K562 (cell line): Measurements from ENCODE around the gene SIRT4. TPM values are rescaled to one million over a fixed set of nuclear protein-coding genes. Genes with fewer than 3 reads are reported as not detected.
A peak's percentile ranks its signal among the peaks of the same experiment; 100 is the strongest.

Experiments
- CHD4 ChIP-seq: fragments of 200-600 bp; sonication (generic); IDR thresholded peaks from 3 replicates; pipeline ENCODE4 v1.6.1; 2012; ENCODE audit warnings: low read depth, mild to moderate bottlenecking, mixed read lengths, low read length, inconsistent platforms; ENCODE audit not compliant: insufficient read depth, insufficient replicate concordance, poor library complexity, severe bottlenecking
- DACH1 ChIP-seq: fragments of 450-650 bp; IDR thresholded peaks from 2 replicates; pipeline ENCODE4 v1.6.1; 2018; ENCODE audit not compliant: partially characterized antibody
- DDX20 ChIP-seq: fragments of 450-650 bp; IDR thresholded peaks from 2 replicates; pipeline ENCODE4 v1.6.1; 2016; ENCODE audit warnings: missing genetic modification characterization, low read depth, mild to moderate bottlenecking, missing compliant biosample characterization, moderate library complexity
- DMBX1 ChIP-seq: fragments of 250-450 bp; sonication (Bioruptor Pico); IDR thresholded peaks from 2 replicates; pipeline ENCODE4 v1.8.0; 2022; ENCODE audit warnings: inconsistent platforms, mild to moderate bottlenecking, moderate library complexity, borderline replicate concordance
- FIP1L1 ChIP-seq: fragments of 200-400 bp; formaldehyde crosslinking; IDR thresholded peaks from 2 replicates; pipeline ENCODE4 v1.6.1; 2018; ENCODE audit warnings: mild to moderate bottlenecking, low read depth, low read length; ENCODE audit not compliant: poor library complexity, severe bottlenecking
- KLF6 ChIP-seq: fragments of 250-450 bp; sonication (Bioruptor Pico); IDR thresholded peaks from 2 replicates; pipeline ENCODE4 v1.4.0; 2020; ENCODE audit warnings: mild to moderate bottlenecking, moderate library complexity, borderline replicate concordance
- MXI1 ChIP-seq: IDR thresholded peaks from 2 replicates; pipeline ENCODE4 v1.6.1; 2011; ENCODE audit warnings: low read depth, mild to moderate bottlenecking, improper control_type of control experiment, low read length
- NBN ChIP-seq: fragments of 450-650 bp; IDR thresholded peaks from 2 replicates; pipeline ENCODE4 v1.6.1; 2016; ENCODE audit warnings: low read depth, mild to moderate bottlenecking
- RAD51 ChIP-seq: fragments of 450-650 bp; IDR thresholded peaks from 2 replicates; pipeline ENCODE4 v1.7.1; 2016; ENCODE audit warnings: low read depth, mild to moderate bottlenecking, borderline replicate concordance
- RFX5 ChIP-seq: IDR thresholded peaks from 2 replicates; pipeline ENCODE4 v1.6.1; 2011; ENCODE audit warnings: low read depth, mild to moderate bottlenecking, improper control_type of control experiment, low read length
- STAT5B ChIP-seq: fragments of 250-450 bp; sonication (Bioruptor Pico); IDR thresholded peaks from 2 replicates; pipeline ENCODE4 v1.8.0; 2021; ENCODE audit warnings: mild to moderate bottlenecking, inconsistent platforms
- TBL1XR1 ChIP-seq, 2 experiments: IDR thresholded peaks; 2 replicates each; pipeline ENCODE4 v1.6.1; 2012; ENCODE audit warnings: improper control_type of control experiment in 2 of 2, low read length in 2 of 2, mild to moderate bottlenecking in 1 of 2
- YBX1 ChIP-seq: fragments of 450-650 bp; IDR thresholded peaks from 2 replicates; pipeline ENCODE4 v1.7.1; 2016; ENCODE audit warnings: mild to moderate bottlenecking
- ZNF23 ChIP-seq: fragments of 250-450 bp; sonication (Bioruptor Pico); IDR thresholded peaks from 2 replicates; pipeline ENCODE4 v1.4.0; 2020; ENCODE audit warnings: mild to moderate bottlenecking
- ZNF551 ChIP-seq: fragments of 250-450 bp; sonication (Bioruptor Pico); IDR thresholded peaks from 2 replicates; pipeline ENCODE4 v1.5.0; 2021; ENCODE audit warnings: mild to moderate bottlenecking, moderate library complexity
- ZNF583 ChIP-seq: fragments of 250-450 bp; sonication (Bioruptor Pico); IDR thresholded peaks from 2 replicates; pipeline ENCODE4 v1.4.0; 2020
- ZNF717 ChIP-seq: fragments of 250-450 bp; sonication (Bioruptor Pico); IDR thresholded peaks from 2 replicates; pipeline ENCODE4 v1.5.0; 2021
- ZNF785 ChIP-seq: fragments of 250-450 bp; sonication (Bioruptor Pico); IDR thresholded peaks from 2 replicates; pipeline ENCODE4 v1.4.0; 2020; ENCODE audit warnings: mild to moderate bottlenecking
- polyA plus RNA-seq, 8 experiments: library from polyadenylated mRNA; depleted of rRNA in 4 of 8; stranded (reverse) in 5 of 8; unstranded in 3 of 8; fragments of >200 nt; fragmentation: Nextera tagmentation in 2 of 8; fragmentation: Illumina TruSeq in 1 of 8; extraction: Ambion mirVana in 2 of 8; extraction: Trizol in 1 of 8; gene quantifications; 2 replicates each; pipeline versions ENCODE4 v1.2.1 to v1.2.3, GENCODE V29; 2011 to 2014; ENCODE audit warnings: inconsistent platforms in 1 of 8, missing spikeins in 1 of 8
- total RNA-seq, 7 experiments: library from RNA; depleted of rRNA in 6 of 7; stranded (reverse); fragments of >200 nt in 6 of 7; fragmentation: Illumina TruSeq in 2 of 7; extraction: Trizol in 2 of 7; gene quantifications; 2 replicates each; pipeline versions ENCODE4 v1.2.1 to v1.2.3, GENCODE V29; 2011 to 2021; ENCODE audit warnings: low replicate concordance in 1 of 7
- TF ChIP-seq, protein P1 (sequence below): fragments of 450-650 bp; IDR thresholded peaks from one replicate; pipeline ENCODE4 v1.6.1; 2018; ENCODE audit warnings: mild to moderate bottlenecking, moderate library complexity; ENCODE audit not compliant: partially characterized antibody
- TF ChIP-seq, protein P2 (sequence below): fragments of 200-800 bp; sonication (Bioruptor generic); IDR thresholded peaks from 2 replicates; pipeline ENCODE4 v1.6.1; 2017; ENCODE audit warnings: missing genetic modification characterization, missing compliant biosample characterization
- TF ChIP-seq, protein P3 (sequence below): fragments of 450-650 bp; IDR thresholded peaks from 2 replicates; pipeline ENCODE4 v1.6.1; 2014; ENCODE audit warnings: low read depth, mild to moderate bottlenecking, moderate library complexity, borderline replicate concordance
- TF ChIP-seq, protein P4 (sequence below): fragments of 450-650 bp; IDR thresholded peaks from 2 replicates; pipeline ENCODE4 v1.7.0; 2016; ENCODE audit warnings: borderline replicate concordance

SIRT4 gene
- total and polyA plus RNA-seq, 9 of the 15 experiments (the other 6 are each of a cell fraction or from before 2014, with no cell fraction given): 0.86 to 5.2 (median 2.4) TPM

DNA sequence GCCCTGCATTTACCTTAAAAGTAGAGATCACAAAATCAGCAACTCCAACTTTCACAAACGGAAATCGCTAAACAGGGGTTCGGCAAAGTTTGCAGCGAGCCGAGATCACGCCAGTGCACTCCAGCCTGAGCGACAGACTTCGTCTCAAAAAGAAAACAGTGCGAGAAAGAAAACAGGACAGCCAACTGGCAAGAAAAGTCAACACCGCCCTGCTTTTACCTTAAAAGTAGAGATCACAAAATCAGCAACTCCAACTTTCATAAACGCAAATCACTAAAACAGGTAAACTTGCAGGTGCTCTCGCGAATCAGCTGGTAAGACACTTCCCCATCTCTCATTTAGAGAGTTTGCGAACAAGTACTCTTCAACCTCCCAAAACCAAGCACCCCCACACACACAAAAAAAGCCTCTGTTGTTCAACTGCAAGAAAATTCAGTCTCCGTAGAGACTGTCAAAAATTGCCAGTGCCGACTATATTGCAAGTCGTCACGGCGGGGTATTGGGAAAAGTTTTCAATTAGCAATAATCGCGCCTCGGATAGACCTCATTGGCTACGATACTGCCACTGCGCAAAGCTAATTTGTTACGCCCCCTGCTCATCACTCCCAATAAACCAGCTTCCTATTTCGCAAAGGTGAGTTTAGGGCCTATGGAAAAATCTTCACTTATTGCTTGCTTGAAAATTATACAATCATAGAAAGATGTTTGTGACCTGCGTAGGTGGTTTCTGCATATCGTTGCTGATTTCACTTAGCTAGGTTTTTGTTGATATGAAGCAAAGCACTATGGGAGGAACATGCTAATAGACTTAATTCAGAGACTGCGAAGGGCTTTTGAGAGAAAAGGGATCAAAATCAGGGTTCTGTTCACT, 9.2 kb upstream of the SIRT4 start, which contains the start of gene RNU4-1 (continued):
- TF ChIP-seq, protein P1, sequence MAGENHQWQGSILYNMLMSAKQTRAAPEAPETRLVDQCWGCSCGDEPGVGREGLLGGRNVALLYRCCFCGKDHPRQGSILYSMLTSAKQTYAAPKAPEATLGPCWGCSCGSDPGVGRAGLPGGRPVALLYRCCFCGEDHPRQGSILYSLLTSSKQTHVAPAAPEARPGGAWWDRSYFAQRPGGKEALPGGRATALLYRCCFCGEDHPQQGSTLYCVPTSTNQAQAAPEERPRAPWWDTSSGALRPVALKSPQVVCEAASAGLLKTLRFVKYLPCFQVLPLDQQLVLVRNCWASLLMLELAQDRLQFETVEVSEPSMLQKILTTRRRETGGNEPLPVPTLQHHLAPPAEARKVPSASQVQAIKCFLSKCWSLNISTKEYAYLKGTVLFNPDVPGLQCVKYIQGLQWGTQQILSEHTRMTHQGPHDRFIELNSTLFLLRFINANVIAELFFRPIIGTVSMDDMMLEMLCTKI: no peak
- TF ChIP-seq DMBX1: no peak
- no peak for TF ChIP-seq ZNF717
- no peak for TF ChIP-seq KLF6 (CRISPR knock-in tag)
- peak; percentile 71; the same call in 1 of the 2 replicates for TF ChIP-seq RFX5
- TF ChIP-seq DACH1: peak; percentile 89
- peak; percentile 97 for TF ChIP-seq NBN
- no peak for TF ChIP-seq ZNF23 (CRISPR knock-in tag)
- no peak for TF ChIP-seq YBX1
- TF ChIP-seq RAD51: no peak; the same call in 1 of the 2 replicates
- TF ChIP-seq, protein P2, sequence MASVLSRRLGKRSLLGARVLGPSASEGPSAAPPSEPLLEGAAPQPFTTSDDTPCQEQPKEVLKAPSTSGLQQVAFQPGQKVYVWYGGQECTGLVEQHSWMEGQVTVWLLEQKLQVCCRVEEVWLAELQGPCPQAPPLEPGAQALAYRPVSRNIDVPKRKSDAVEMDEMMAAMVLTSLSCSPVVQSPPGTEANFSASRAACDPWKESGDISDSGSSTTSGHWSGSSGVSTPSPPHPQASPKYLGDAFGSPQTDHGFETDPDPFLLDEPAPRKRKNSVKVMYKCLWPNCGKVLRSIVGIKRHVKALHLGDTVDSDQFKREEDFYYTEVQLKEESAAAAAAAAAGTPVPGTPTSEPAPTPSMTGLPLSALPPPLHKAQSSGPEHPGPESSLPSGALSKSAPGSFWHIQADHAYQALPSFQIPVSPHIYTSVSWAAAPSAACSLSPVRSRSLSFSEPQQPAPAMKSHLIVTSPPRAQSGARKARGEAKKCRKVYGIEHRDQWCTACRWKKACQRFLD (CRISPR knock-in tag): peak; percentile 81; the same call in 1 of the 2 replicates
- no peak for TF ChIP-seq CHD4
- no peak; the same call in 1 of the 2 replicates for TF ChIP-seq DDX20 (tag)
- peak in 1 of 2 experiments; percentile 74 for TF ChIP-seq TBL1XR1 (IDR thresholded peaks at IDR 0.05; ENCODE audit: low read length in 2 of 2)
- no peak for TF ChIP-seq ZNF551 (CRISPR knock-in tag)
- no peak for TF ChIP-seq ZNF785 (CRISPR knock-in tag)
- TF ChIP-seq STAT5B (CRISPR knock-in tag): no peak
- no peak for TF ChIP-seq ZNF583 (CRISPR knock-in tag)
- peak; percentile 85 for TF ChIP-seq MXI1
- no peak for TF ChIP-seq FIP1L1
- TF ChIP-seq, protein P3, sequence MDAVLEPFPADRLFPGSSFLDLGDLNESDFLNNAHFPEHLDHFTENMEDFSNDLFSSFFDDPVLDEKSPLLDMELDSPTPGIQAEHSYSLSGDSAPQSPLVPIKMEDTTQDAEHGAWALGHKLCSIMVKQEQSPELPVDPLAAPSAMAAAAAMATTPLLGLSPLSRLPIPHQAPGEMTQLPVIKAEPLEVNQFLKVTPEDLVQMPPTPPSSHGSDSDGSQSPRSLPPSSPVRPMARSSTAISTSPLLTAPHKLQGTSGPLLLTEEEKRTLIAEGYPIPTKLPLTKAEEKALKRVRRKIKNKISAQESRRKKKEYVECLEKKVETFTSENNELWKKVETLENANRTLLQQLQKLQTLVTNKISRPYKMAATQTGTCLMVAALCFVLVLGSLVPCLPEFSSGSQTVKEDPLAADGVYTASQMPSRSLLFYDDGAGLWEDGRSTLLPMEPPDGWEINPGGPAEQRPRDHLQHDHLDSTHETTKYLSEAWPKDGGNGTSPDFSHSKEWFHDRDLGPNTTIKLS: 0 out of 2 replicates have a peak, but pooled peaks have one; percentile 36
- TF ChIP-seq, protein P4, sequence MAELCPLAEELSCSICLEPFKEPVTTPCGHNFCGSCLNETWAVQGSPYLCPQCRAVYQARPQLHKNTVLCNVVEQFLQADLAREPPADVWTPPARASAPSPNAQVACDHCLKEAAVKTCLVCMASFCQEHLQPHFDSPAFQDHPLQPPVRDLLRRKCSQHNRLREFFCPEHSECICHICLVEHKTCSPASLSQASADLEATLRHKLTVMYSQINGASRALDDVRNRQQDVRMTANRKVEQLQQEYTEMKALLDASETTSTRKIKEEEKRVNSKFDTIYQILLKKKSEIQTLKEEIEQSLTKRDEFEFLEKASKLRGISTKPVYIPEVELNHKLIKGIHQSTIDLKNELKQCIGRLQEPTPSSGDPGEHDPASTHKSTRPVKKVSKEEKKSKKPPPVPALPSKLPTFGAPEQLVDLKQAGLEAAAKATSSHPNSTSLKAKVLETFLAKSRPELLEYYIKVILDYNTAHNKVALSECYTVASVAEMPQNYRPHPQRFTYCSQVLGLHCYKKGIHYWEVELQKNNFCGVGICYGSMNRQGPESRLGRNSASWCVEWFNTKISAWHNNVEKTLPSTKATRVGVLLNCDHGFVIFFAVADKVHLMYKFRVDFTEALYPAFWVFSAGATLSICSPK: no peak
